ENCODE measurements around the gene YWHAG.
A peak's percentile ranks its signal among the peaks of the same experiment; 100 is the strongest.
"Not testable (repeated sequence)": the region's sequence is repeated elsewhere in the genome, so short reads cannot be mapped to it uniquely, and the experiment has no call there.

YWHAG gene

DNA sequence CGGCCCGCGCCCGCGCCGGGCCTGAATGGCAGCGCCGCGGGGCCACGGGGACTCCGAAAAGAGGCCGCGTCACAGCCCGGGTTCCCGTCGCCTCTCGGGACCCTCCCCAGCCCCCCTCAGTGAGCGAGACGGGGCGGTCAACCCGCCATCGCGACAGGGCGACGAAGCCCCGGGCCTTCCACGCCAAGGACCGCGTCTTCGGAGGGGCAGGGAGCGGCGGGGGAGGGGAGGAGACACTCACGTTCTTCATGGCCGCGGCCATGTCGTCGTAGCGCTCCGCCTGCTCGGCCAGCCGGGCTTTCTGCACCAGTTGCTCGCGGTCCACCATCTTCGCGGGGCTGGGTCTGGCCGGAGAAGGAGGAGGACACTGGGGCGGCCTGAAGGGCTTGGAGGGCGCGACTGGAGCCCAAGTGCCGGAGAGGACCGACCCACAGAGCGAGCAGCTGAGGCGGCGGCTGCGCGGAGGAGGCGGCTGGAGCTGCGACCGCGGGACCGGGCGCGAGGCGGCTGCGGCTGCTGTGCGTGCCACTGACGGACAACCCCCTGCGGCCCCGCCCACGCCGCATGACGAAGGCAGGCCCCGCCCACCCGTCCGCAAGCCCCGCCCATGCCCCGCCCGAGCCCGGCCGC, at the start of gene YWHAG:
YWHAG (minus strand) TSS at position 511 of the 630 bp plus-strand sequence; CDS start at position 328, 183 bp downstream.
- peak; percentile 82 for DNase-seq

DNA sequence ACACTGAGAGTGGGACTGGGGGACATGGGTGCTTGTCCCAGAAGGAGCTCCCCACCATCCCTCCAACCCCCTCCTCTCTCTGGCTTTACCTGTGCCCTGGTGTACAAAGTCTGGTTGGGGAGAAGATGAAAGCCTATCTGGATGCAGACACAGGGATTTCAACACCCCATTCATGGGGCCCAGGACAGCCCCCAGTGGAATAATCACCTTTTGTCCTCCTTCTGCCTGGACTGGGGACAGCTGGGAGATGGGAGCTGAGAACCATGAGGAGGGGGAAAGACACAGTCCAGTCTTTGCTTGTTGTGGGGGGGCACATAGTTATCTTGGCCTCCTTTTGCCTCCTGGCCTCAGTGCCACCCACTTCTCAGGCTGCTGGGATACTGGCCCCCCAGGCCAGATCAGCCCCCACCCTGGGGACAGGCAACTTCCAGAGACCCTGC, 49.4 kb upstream of the YWHAG start:
- no peak for DNase-seq

DNA sequence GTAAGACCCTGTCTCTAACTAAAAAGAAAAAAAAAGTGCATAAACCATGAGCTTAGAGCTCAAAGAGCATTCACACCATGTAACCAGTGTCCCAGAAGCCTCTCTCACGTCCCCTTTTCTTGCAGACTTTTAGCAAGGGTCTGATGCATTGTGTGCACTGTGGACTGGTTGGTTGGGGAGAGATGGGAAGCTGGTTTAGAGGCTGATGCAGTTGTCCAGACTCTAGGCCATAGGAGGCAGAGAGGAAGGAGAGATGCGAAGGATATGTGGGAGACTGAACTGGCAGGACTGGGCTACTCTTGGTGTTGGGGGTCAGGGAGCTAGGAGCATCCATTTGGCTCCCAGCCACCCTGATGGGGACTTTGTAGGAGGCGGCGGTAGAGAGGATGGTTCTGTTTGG, 48.9 kb upstream of the YWHAG start:
- DNase-seq: no peak

DNA sequence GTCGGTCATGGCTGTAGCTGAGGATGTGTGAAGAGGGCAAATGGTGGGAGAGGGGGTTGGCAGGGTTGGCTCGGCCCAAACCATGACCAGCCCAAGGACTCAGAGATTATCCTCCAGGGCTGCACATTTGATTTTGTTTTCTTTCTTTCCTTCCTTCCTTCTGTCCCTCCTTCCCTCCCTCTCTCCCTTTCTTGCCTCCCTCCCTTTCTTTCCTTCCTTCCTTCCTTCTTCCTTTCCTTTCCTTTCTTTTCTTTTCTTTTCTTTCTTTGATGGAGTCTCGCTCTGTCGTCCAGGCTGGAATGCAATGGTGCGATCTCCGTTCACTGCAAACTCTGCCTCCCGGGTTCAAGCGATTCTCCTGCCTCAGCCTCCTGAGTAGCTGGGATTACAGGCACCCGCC, 46.9 kb upstream of the YWHAG start:
- DNase-seq: no peak

DNA sequence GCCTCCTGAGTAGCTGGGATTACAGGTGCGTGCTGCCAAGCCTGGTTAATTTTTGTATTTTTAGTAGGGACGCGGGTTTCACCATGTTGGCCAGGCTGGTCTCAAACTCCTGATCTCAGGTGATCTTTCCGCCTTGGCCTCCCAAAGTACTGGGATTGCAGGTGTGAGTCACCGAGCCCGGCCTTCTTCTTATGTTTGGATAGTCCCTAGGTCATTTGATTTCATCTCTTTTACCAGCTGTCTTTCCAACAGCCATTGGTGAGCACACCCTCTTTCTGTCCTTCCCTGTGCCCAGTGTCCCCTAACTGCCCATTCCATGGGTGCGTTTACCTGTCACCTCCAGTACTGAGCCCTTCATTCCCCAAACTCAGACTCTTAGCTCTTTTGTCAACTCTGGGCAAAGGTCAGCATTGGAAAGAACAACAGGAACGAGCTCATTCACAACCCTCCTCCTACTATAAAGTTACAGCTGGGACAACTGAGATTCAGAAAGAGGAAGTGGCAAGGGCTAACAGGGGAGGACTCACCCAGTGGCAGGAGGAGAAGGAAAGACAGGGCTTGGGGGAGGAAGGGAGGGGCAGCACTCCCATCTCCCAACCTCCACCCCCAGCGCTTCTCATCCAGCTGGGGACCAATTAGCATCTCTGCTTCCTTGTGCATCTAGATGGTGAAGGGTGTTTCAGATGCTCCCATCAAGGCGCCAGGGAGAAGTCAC, 45.1 kb upstream of the YWHAG start:
- DNase-seq: peak; percentile 34

DNA sequence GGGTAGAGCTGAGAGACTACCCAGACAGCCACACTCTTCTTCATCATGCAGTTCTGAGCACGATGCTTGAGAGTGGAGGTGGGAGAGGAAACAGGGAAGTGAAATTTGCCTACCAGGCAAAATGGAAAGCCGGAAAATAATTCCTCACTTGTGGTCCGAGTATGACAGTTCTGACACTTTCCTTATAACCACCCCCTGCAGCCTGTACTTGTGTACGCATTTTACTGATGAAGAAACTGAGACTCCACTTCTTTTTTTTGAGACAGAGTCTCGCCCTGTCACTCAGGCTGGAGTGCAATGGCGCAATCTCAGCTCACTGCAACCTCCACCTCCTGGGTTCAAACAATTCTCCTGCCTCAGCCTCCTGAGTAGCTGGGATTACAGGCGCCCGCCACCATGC, 44.3 kb upstream of the YWHAG start:
- DNase-seq: not testable (repeated sequence)

DNA sequence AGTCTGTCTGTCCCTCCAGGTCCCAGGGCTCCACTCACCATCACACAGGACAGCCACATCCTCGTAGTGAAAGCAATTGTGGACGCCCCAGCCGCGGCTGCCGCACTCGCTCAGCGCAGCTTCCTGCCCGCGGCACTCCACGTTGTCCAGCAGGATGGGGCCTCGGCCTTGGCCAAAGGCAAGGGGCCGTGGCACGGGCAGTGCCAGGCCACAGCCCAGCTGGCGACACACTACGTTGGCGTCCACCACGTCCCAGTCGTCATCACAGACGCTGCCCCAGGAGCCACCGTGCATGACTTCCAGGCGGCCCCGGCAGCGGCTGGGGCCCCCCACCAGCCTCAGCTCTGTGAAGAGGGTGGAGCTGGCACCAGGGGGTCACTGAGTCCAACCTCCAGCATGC, 41.5 kb upstream of the YWHAG start:
- no peak for DNase-seq

DNA sequence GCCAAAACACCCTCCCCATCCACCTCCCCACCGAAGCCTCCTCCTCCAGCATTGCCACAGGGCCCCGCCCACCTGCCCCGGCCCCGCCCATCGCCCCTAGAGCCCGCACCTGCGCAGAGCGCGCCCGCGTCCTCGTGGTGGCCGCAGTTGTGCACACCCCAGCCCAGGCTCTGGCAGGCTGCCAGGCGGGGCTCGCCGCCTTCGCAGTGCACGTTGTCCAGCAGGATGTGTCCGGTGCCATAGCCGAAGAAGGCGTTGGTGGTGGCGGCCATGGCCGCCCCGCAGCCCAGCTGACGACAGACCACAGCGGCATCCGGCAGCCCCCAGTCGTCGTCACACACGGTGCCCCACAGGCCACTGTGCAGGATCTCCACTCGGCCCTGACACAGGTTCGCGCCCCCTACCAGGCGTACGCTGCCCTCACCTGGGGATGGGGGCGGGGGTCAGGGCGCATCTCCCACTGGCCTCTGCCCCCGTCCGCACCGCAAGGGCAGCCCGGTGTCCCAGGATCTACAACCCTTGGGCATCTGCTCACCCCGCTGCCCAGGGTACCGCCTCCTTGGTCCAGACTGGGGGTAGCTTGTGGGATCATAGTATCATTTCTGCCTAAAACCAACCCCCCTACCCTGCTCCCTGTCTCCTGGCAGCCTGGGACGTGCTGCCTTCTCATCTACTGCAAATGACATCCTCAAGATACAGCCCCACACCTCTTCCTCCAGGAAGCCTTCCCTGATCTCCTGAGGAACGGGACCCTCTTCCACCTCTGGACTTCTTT, 38.8 kb upstream of the YWHAG start:
- DNase-seq: peak; percentile 79

DNA sequence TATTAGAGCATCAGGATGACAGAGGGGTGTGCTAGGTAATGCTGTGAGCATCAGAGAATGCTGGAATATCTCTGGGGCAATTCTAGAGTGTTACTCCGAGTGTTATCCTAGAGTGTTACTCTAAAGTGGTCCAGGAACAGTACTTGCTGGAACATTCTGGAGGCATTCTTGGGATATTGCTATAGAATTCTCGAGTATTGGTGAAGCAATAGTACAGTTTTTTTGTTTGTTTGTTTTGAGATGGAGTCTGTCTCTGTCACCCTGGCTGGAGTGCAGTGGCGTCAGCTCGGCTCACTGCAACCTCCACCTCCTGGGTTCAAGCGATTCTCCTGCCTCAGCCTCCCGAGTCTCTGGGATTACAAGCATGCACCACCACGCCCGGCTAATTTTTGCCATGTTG, 38.1 kb upstream of the YWHAG start:
- no peak for DNase-seq

DNA sequence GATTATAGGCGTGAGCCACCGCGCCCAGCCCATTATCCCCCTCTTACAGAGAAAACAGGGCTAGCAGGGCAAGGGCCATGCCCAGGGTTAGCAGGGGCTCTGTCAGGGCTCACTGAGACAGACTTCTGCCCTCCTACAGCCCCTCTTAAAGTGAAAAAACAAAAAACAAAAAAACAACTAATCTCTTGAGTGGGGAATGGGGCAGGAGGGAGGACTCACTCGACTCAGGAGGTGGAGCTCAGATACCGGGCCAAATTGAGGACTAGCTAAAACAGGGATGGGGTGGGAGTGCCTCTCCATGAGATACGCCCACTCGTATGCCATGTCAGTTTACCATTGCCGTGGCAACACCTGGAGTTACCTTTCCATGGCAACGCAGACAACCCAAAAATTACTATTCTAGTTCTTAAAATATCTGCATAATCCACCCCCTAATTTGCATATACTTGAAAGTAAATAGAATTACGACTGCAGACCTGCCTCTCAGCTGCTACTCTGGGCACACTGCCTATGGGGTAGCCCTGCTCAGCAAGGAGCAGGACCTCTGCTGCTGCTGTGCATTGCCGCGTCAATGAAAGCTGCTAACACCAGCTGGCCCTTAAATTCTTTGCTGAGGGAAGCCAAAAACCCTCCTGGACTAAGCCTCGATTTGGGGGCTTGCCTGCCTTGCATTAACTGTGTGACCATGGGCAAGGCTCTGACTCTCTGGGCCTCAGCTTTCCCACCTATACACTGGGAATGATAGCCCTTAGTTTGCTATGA, 37.4 kb upstream of the YWHAG start:
- peak; percentile 34 for DNase-seq

DNA sequence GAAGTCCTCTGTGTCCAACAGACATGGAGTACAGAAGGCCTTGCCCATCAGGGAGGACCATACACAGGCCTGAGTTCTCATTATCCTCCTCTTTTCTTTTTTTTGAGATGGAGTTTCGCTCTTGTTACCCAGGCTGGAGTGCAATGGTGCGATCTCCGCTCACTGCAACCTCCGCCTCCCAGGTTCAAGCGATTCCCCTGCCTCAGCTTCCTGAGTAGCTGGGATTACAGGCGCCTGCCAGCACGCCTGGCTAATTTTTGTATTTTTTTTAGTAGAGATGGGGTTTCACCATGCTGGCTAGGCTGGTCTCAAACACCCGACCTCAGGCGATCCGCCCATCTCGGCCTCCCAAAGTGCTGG, 36.8 kb upstream of the YWHAG start:
- not testable (repeated sequence) for DNase-seq

DNA sequence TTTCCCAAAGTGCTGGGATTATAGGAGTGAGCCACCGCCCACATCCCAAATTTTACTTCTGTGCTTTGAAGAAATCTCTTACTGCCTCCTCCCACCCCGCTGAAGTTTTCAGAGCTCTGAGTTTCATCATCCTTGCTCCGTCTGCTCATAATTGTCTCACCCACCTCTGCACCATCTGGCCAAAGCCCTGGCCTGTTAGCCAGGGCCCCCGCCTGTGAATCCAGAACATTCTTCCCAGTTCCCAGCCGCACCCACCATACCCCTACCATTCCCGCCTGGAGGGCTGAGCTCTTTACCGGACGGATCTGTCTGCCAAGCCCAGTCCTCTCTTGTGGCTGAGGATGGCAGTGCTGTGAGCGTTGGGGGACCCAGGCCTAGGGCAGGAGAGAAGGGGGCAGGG, 36.2 kb upstream of the YWHAG start:
- no peak for DNase-seq

DNA sequence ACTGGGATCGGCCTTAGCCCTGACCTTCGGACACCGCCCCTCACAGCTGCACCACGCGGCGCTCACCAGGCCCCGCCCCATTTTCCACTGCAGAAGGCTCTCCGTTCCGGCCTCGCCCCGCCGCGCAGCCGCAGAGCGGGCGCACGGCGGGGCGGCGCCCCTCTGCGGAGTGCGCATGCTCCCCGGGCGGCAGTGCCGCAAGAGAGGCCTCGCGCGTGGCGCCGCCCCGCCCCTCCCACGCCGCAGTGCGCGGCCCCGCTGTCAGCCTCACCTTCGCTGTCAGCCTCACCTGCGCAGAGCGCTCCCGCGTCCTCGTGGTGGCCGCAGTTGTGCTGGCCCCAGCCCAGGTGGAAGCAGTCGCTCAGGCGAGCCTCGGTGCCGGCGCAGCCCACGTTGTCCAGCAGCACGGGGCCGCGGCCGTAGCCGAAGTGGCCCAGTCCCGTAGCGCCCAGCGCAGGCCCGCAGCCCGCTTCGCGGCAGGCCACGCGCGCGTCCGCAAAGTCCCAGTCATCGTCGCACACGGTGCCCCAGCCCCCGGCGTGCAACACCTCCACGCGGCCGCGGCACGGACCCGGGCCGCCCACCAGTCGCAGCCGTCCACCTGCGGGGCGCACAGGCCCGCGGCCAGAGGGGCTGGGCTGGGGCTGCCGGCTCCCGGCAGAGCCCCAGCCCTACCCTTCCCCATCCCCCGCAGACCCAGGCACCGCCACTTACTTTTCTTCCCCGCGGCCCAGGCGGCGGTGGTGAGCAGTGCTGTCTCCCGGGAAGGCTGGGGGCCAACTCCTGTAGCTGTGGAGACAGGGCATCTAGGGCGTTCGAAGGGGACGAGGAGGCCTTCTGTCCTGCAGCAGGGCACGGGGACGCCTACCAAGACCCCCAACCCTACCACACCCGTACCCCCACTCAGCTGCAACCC, 34.6 kb upstream of the YWHAG start:
- DNase-seq: peak; percentile 92

DNA sequence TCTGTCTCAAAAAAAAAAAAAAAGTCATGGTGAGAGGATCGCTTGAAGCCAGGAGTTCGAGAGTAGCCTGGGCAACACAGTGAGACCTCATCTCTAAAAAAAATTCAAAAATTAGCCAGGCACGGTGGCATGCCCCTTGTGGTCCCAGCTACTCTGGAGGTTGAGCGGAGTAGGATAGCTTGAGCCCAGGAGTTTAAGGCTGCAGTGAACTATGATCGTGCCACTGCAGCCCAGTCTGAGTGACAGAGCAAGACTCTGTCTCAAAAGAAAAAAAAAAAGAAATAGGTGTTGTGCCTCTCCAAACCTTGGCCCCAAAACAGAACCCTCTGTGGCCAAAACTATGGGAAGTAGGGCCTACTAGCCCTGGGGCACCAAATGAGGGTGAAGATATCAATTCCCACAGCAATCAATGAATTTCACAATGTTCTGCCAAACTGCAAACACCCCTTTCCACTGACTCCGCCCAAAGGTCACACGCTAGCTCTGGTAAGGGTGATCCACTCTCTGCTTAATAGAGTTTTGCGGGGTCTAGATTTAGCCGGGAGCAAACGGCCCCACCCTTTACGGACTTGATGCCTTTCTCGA, 33.8 kb upstream of the YWHAG start:
- DNase-seq: no peak

DNA sequence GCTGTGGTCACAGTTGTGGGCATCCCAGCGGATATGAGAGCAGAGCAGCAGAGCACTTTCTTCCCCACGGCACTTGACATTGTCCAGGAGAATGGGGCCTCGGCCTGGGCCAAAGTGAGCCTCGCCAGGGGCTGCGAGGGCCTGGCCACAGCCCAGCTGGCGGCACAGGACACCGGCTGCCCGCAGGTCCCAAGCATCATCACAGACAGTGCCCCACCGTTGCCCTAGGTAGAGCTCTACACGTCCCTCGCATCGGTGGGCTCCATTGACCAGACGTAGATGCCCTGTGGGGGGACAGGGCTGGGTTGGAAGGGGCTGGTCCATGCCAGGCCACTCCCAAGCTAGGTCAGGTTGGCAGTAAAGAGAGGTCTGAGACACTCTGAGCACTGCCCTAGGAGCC, 31.3 kb upstream of the YWHAG start:
- DNase-seq: no peak

DNA sequence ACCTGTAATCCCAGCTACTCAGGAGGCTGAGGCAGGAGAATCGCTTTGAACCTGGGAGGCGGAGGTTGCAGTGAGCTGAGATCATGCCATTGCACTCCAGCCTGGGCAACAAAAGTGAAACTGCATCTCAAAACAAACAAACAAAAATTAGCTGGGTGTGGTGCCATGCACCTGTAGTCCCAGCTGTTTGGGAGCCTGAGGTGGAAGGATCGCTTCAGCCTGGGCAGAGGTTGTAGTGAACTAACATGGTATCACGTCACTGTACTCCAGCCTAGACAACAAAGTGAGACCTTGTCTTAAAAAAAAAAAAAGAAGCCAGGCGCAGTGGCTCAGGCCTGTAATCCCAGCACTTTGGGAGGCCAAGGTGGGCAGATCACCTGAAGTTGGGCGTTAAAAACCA, 29.0 kb upstream of the YWHAG start:
- not testable (repeated sequence) for DNase-seq

DNA sequence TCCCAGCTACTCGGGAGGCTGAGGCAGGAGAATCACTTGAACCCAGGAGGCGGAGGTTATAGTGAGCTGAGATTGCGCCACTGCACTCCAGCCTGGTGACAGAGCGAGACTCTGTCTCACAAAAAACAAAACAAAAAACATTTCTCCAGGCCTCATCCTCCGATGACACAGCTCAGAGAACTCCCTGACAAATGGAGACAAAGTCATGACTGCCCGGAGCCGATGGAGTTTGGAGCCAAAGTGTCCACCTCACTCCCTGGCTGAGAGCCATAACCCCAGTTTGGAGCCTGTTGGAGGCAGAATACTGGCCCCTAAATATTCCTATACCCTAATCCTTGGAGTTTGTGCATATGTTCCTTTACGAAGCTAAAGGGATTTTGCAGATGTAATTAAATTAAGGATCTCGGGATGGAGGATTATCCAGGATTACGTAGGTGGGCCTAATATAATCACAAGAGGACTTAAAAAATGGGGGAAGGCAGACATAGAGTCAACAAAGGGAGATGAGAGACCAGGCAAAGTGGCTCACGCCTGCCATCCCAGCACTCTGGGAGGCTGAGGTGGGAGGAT, 28.0 kb upstream of the YWHAG start:
- no peak for DNase-seq

DNA sequence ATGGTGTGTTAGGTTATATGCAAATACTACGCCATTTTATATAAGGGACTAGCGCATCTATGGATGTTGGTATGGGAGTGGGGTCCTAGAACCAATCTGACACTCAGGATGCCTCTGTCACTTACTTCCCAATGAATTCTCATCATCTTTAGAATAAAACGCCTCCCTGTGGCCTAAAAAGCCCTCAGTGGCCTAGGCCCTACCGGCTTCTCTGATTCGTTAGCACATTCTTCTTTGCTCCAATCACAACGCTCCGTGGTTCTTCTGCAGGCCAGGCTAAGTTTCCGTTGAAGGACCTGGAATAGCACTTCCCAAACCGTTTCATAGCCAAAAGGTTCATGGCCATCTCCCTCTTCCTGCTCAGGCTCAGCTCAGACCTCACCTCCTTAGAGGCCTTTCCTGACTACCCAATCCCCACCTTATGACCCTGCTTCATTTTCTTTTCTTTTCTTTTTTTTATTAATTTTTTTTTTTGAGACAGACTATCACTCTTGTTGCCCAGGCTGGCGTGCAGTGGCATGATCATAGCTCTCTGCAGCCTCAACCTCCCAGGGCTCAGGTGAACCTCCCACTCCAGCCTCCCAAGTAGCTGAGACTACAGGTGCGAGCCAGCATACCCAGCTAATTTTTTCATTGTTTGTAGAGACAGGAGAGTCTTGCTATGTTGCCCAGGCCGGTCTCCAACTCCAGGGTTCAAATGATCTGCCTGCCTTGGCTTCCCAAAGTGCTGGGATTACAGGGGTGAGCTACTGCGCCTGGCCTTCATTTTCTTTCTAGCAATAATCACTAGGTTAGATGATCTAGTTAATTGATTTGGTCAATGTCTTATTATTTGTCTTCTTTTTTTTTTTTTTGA, 24.5 kb upstream of the YWHAG start:
- DNase-seq: peak; percentile 51

DNA sequence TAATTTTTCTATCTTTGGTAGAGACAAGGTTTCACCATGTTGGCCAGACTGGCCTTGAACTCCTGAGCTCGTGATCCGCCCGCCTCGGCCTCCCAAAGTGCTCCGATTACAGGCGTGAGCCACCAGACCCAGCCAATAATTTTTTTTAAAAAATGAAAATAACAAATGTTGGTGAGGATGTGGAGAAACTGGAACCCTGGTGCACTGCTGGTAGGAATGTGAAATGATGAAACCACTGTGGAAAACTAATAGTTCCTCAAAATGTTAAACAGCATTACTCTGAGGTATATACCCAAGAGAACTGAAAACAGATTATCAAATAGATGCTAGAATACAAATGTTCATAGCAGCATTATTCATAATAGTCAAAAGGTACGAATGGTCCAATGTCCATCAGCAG, 23.0 kb upstream of the YWHAG start:
- DNase-seq: no peak

DNA sequence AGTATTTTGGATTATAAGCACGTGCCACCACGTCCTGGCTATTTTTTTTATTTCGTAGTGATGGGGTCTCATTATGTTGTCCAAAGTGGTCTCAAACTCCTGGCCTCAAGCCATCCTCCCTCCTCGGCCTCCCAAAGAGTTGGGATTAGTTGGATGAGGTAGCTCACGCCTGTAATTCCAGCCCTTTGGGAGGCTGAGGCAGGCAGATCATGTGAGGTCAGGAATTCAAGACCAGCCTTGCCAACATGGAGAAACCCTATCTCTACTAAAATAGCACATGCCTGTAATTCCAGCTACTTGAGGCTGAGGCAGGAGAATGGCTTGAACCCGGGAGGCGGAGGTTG, 21.8 kb upstream of the YWHAG start:
- no peak for DNase-seq
